Activated T-helper 1 cell treated with anti-CD3 and anti-CD28 coated beads, Interleukin-12 subunit alpha, Interleukin-12 subunit beta, Interleukin-2, Interleukin-4 antibody, amounts not matched to agents 30 ng/mL and 10 ng/mL and 1 ng/mL, durations not matched to agents 14 hours and 24 hours and 36 hours (primary cell): Measurements from ENCODE around the gene FAM13A. TPM values are rescaled to one million over a fixed set of nuclear protein-coding genes. Genes with fewer than 3 reads are reported as not detected.
"Not testable (repeated sequence)": the region's sequence is repeated elsewhere in the genome, so short reads cannot be mapped to it uniquely, and the experiment has no call there.

Experiments used
- DNase-seq: peaks from one replicate; pipeline ENCODE4 v3.0.0; 2021; ENCODE audit warnings: low spot score
- H3K27ac Mint-ChIP-seq: one replicate; pipeline ENCODE4 v1.8.0; 2021; ENCODE audit warnings: mild to moderate bottlenecking, mixed read lengths
- H3K27me3 Mint-ChIP-seq: one replicate; pipeline ENCODE4 v1.8.0; 2022; ENCODE audit warnings: mild to moderate bottlenecking, moderate library complexity, mixed read lengths; ENCODE audit not compliant: insufficient read depth
- H3K36me3 Mint-ChIP-seq: one replicate; pipeline ENCODE4 v1.8.0; 2021; ENCODE audit warnings: low read depth, mixed read lengths
- H3K4me1 Mint-ChIP-seq: one replicate; pipeline ENCODE4 v1.8.0; 2021; ENCODE audit warnings: low read depth, mixed read lengths
- H3K4me3 Mint-ChIP-seq: one replicate; pipeline ENCODE4 v1.8.0; 2021; ENCODE audit warnings: mild to moderate bottlenecking, moderate library complexity, mixed read lengths
- H3K9me3 Mint-ChIP-seq: one replicate; pipeline ENCODE4 v1.8.0; 2021; ENCODE audit warnings: mixed read lengths
- intact Hi-C: fragments of 100-400 bp; cut with micrococcal nuclease; formaldehyde crosslinking; loops from one replicate; pipeline ENCODE4 v1.15.1; 2024
- total RNA-seq: library from RNA; stranded (reverse); gene quantifications from 2 replicates; pipeline ENCODE4 v1.2.3, GENCODE V29; 2022

Gene FAM13A
- total RNA-seq, 1 donor from 2014 or later: 3.0 TPM

DNA sequence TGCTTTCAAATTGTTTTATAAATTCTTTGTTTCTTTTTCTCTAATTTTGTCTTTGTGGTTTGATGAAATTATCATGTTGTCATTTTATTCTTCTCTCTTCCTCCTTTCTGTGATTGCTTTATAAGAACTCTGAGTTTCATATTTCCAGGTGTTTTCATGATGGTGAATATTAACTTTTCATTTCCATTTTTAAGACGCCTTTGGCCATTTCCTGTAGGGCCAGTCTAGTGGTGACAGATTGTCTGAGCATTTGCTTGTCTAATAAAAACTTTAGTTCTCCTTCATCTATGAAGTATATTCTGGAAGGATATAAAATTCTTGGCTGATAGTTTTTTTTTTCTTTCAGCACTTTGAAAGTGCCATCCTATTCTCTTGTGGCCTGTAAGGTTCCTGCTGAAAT lies 128.1 kb downstream of the FAM13A start:
- no peaks in the 10 kb centered on the region for H3K36me3 Mint-ChIP-seq
- H3K4me1 Mint-ChIP-seq: peaks cover 27% of the 10 kb centered on the region
- H3K27me3 Mint-ChIP-seq: peaks cover 1% of the 10 kb centered on the region
- peaks cover 10% of the 10 kb centered on the region for H3K9me3 Mint-ChIP-seq
- DNase-seq: no peak
- H3K27ac Mint-ChIP-seq: no peak overlapping the region
- no peak overlapping the region for H3K4me3 Mint-ChIP-seq
- intact Hi-C loops: no loop called here

DNA sequence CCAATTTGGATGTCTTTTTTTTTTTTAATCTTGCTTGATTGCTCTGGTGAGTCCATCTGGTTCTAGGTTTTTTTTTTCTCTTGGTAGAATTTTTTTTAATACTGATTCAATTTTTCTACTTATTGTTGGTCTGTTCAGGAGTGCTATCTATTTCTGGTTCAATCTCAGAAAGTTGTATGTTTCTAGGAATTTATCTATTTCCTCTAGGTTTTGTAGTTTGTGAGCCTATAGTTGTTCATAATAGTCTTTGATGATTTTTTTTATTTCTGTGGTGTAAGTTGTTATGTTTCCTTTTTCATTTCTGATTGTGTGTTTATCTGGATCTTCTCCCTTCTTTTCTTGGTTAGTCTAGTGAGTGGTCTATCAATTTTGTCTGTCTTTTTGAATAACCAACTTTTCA lies 129.6 kb downstream of the FAM13A start:
- intact Hi-C loops: no loop called here
- Mint-ChIP-seq H3K4me3 (no peak overlapping the region), H3K27me3 (peaks cover 1% of the 10 kb centered on the region), H3K27ac (no peak overlapping the region), H3K4me1 (peaks cover 22% of the 10 kb centered on the region), H3K36me3 (no peaks in the 10 kb centered on the region), H3K9me3 (peaks cover 10% of the 10 kb centered on the region)
- no peak for DNase-seq

DNA sequence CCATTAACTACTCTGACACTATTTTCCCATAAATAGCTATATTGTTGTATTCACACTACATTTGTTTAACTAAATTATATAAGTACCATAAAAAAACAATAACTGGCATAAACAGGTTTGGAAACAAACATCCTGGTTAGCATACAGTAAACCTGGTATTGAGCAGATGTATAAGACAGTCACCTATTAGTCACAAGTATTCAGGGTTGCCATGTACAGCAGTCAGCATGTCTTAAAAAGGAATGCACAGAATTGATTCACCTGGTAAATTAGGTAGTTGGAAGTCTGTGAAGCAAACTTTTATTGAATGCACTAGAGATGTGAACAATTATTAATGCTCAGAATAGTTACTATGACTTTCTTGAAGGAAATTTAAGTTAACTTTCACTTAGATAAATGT lies 137.9 kb downstream of the FAM13A start:
- intact Hi-C loops: no loop called here
- Mint-ChIP-seq H3K9me3 (peaks cover 4% of the 10 kb centered on the region), H3K36me3 (no peaks in the 10 kb centered on the region), H3K27ac (no peak overlapping the region), H3K4me3 (no peak overlapping the region), H3K27me3 (no peaks in the 10 kb centered on the region), H3K4me1 (no peaks in the 10 kb centered on the region)
- DNase-seq: no peak

DNA sequence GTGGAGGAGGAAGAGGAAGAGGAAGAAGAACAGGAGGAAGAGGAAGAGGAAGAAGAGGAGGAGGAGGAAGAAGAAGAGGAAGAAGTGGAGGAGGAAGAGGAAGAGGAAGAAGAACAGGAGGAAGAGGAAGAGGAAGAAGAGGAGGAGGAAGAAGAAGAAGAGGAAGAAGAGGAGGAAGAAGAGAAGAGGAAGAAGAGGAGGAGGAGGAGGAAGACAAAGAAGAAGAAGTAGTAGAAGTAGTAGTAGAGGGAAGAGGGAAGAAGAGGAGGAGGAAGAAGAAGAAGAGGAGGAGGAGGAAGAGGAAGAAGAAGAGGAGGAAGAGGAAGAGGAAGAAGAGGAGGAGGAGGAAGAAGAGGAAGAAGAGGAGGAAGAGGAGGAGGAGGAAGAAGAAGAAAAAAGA lies 143.8 kb downstream of the FAM13A start:
- DNase-seq, H3K9me3 Mint-ChIP-seq, H3K4me1 Mint-ChIP-seq, H3K27me3 Mint-ChIP-seq, H3K27ac Mint-ChIP-seq, intact Hi-C loops, H3K36me3 Mint-ChIP-seq, H3K4me3 Mint-ChIP-seq: not testable (repeated sequence)

DNA sequence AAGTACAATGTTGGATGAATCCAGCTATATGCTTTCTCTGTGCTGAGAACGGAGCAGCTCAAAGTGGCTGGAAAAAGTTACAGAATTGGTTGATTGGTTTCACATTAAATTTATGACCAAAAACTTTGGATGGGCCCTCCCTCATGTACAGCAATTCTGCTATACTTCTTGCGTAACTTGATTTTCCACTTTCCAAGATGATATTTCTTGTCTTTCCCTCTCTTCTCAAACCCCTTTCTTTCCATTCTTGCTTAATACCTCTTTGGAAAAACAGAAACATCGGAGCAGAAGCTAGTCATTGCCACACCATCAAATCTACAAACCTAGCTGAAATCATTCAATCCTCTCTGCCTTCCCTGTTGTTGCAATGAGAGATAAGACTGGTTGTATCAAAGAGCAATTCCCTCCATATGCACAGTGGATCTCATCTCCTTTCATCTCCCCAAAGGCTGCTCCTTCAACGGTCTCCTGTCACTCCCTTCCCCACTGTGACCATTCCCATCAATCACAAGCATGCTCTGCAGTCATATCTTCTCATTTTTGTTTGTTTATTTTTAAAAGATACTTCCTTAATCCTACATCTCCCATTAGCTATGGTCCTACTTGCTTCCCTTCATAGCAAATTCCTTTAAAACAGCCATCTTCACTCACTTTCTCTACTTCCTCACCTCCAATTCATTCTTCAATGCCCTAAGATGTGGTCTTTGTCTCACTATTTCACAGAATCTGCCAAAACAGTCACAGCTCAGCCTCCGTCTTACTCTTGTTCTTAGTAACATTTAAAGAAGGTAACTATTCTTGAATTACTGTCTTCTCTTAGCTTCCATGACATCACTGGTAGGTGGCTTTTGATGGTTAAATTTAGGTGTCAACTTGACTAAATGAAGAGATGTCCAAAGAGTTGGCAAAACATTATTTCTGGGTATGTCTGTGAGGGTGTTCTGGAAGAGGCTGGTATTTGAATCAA lies 145.5 kb downstream of the FAM13A start:
- Mint-ChIP-seq H3K4me1 (no peaks in the 10 kb centered on the region), H3K9me3 (no peaks in the 10 kb centered on the region), H3K27me3 (no peaks in the 10 kb centered on the region), H3K27ac (no peak overlapping the region), H3K4me3 (no peak overlapping the region), H3K36me3 (no peaks in the 10 kb centered on the region)
- DNase-seq: no peak
- intact Hi-C loops: no loop called here

DNA sequence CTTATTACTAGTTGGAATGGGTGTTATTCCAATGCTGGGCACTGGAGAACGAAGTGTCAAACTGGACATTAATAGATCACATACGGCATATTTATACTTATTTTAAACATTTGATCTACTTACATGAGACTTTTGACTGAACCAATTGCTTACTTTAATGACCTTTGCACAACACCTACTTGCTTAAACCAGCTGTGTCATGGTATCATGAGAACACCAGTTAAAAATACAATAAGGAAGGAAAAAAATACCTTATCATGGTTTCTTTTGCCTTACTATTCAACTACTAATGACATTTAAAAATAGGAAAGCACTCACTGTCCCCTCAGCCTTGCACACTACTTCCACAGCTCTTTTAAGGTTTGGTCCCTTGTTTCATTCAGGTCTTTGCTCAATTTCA lies 146.9 kb downstream of the FAM13A start:
- Mint-ChIP-seq H3K4me3 (no peak overlapping the region), H3K4me1 (no peaks in the 10 kb centered on the region), H3K27ac (no peak overlapping the region), H3K9me3 (no peaks in the 10 kb centered on the region), H3K27me3 (no peaks in the 10 kb centered on the region), H3K36me3 (no peaks in the 10 kb centered on the region)
- no peak for DNase-seq
- intact Hi-C loops: no loop called here

DNA sequence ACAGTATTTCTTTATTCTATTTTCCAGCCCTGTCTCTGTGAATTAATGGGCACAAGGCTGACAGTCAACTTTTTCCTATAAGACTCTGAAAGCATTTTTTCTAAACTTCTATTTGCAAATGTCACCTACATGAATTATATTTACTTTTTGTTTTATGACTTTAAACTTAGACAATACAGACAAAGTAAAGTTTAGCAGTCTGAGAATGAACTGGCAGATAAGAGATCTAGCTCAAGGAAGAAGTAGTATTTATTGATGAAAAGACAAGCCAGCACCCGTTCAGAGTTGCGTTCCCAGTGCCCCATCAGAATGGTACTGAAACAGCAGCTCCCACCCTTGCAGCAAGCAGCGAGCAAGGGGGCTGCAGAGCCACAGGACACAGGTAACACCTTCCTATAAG lies 148.5 kb downstream of the FAM13A start:
- Mint-ChIP-seq H3K9me3 (no peaks in the 10 kb centered on the region), H3K4me1 (no peaks in the 10 kb centered on the region)

DNA sequence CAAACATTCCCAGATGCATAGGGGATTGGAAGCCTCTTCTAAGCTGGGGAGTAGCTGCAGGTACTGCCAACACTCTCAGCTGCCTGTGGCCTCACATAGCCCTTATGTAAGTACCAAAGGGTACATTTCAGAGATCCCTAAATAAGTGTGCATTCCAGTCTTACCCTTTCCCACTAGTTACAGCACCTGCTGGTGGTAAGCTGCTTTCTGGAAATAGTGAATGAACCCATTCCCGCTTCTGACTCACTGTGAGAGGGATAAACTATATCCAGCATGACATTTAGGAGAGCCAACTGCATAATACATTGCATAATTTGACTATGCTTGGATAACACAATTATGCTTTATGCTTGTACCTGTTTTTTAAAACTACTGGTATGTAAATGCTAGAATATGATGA lies 149.0 kb downstream of the FAM13A start:
- Mint-ChIP-seq H3K9me3 (no peaks in the 10 kb centered on the region), H3K4me3 (no peak overlapping the region), H3K27me3 (no peaks in the 10 kb centered on the region), H3K4me1 (no peaks in the 10 kb centered on the region), H3K27ac (no peak overlapping the region), H3K36me3 (no peaks in the 10 kb centered on the region)
- no peak for DNase-seq
- intact Hi-C loops: no loop called here

More for the DNA sequence above, 148.5 kb downstream of the FAM13A start:
- Mint-ChIP-seq H3K27me3 (no peaks in the 10 kb centered on the region), H3K27ac (no peak overlapping the region), H3K36me3 (no peaks in the 10 kb centered on the region), H3K4me3 (no peak overlapping the region)
- intact Hi-C loops: no loop called here
- no peak for DNase-seq

DNA sequence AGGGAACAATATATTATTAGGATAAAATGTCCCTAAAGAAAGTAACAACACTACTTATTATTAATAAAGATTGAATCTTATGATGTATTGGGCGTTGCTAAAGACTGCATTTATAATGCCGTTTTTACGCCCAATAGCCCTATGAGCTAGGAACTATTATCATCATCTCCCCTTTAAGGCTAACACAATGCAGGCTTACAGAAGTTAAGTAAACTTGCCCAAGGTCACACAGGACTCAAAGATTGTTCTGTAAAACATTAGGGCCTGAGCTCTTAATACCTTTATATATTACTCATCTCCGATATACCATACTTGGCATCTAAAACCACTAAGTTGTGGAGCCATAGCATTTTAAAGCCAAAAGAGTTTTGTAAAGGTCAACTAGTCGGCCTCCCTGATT lies 149.5 kb downstream of the FAM13A start:
- H3K27me3 Mint-ChIP-seq: no peaks in the 10 kb centered on the region
- H3K4me1 Mint-ChIP-seq: no peaks in the 10 kb centered on the region
- no peaks in the 10 kb centered on the region for H3K9me3 Mint-ChIP-seq
- DNase-seq: no peak
- no peak overlapping the region for H3K27ac Mint-ChIP-seq
- no peaks in the 10 kb centered on the region for H3K36me3 Mint-ChIP-seq
- H3K4me3 Mint-ChIP-seq: no peak overlapping the region
- intact Hi-C loops: no loop called here

DNA sequence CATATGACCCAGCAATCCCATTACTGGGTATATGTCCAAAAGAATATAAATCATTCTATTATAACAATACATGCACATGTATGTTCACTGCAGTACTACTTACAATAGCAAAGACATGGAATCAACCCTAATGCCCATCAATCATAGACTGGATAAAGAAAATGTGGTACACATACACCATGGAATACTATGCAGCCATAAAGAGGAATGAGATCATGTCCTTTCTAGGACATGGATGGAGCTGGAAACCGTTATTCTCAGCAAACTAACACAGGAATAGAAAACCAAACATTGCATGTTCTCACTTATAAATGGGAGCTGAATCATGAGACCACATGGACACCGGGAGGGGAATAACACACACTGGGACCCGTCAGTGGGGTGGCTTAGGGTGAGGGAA lies 152.7 kb downstream of the FAM13A start:
- intact Hi-C loops, H3K4me3 Mint-ChIP-seq, DNase-seq: not testable (repeated sequence)

DNA sequence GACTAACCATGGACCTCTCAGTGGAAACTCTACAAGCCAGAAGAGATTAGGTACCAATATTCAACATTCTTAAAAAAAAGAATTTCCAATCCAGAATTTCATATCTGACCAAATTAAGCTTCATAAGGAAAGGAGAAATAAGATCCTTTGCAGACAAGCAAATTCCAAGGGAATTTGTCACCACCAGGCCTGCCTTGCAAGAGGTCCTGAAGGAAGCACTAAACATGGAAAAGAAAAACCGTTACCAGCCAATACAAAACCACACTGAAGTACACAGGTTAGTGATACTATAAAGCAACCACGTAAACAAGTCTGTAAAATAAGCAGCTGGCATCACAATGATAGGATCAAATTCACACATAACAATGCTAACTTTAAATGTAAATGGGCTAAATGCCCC lies 156.6 kb downstream of the FAM13A start:
- no peaks in the 10 kb centered on the region for H3K36me3 Mint-ChIP-seq
- H3K4me1 Mint-ChIP-seq: no peaks in the 10 kb centered on the region
- intact Hi-C loops: no loop called here
- H3K27ac Mint-ChIP-seq: no peak overlapping the region
- peaks cover 11% of the 10 kb centered on the region for H3K9me3 Mint-ChIP-seq
- H3K27me3 Mint-ChIP-seq: no peaks in the 10 kb centered on the region
- no peak overlapping the region for H3K4me3 Mint-ChIP-seq
- DNase-seq: no peak

More for the DNA sequence above, 152.7 kb downstream of the FAM13A start:
- H3K4me1 Mint-ChIP-seq, H3K27me3 Mint-ChIP-seq, H3K36me3 Mint-ChIP-seq, H3K27ac Mint-ChIP-seq: not testable (repeated sequence)
- peaks cover 11% of the 10 kb centered on the region for H3K9me3 Mint-ChIP-seq

DNA sequence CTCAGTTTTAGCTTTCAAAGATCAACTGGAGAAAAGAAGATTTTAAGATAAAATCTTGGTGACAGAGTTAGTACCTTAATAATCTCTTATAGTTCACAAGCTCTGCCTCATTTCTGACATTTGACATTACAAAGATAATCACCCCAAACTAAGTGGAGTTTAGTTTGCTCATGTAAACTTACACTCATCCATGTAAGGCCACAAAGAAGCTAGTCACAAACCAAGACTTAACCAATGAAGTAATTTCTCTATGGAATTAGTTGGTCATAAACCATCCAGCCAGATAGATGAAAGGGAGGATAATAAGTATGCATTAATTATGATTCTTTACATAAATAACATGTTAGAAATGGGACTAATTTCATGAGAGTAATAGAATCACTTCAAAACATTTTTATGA lies 159.2 kb downstream of the FAM13A start:
- intact Hi-C loops: no loop called here
- H3K4me3 Mint-ChIP-seq: no peak overlapping the region
- H3K27me3 Mint-ChIP-seq: no peaks in the 10 kb centered on the region
- peaks cover 11% of the 10 kb centered on the region for H3K9me3 Mint-ChIP-seq
- no peaks in the 10 kb centered on the region for H3K4me1 Mint-ChIP-seq
- no peaks in the 10 kb centered on the region for H3K36me3 Mint-ChIP-seq
- H3K27ac Mint-ChIP-seq: no peak overlapping the region
- no peak for DNase-seq

DNA sequence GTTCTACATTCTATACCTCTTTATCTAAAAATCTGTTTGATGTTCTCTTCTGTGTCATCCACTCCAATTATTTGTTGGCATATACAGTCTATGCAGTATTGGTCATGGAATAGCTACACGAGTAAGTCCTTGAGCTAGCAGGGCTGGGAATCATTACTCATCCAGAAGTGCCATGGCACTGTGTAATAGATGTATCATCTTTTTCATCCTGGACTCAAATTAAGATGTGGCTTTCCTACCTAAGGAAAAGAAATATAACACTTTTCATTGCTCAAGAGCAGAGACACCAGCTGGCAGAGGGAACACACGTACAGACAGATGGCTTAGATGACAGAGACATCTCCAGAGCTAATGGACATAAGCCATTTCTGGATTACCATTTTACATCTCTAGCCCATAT lies 159.8 kb downstream of the FAM13A start:
- Mint-ChIP-seq H3K27me3 (no peaks in the 10 kb centered on the region), H3K4me3 (no peak overlapping the region), H3K27ac (no peak overlapping the region), H3K4me1 (no peaks in the 10 kb centered on the region), H3K9me3 (peaks cover 11% of the 10 kb centered on the region), H3K36me3 (no peaks in the 10 kb centered on the region)
- intact Hi-C loops: no loop called here
- DNase-seq: no peak

DNA sequence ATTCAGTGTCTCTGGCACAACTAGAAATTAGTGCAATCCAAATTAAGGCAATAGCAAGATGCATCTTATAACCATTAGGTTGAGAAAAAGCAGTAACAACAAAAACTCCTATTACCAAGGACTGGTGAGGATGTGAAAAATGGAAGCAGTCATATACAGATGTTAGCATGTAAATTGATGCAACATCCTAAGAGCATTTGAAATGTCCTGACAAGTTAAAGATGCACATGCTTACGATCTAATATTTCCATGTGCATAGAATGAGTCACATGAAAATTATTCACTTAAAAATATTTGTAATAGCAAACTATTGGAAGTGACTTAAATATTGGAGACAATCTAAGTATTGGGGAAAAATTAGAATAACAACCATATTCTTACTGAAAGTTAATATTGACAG lies 163.0 kb downstream of the FAM13A start:
- Mint-ChIP-seq H3K9me3 (no peaks in the 10 kb centered on the region), H3K27me3 (no peaks in the 10 kb centered on the region), H3K36me3 (no peaks in the 10 kb centered on the region), H3K4me1 (no peaks in the 10 kb centered on the region), H3K4me3 (no peak overlapping the region), H3K27ac (no peak overlapping the region)
- no peak for DNase-seq
- intact Hi-C loops: no loop called here
